HG03135 (cell line): ENCODE measurements around the gene TGFB1.
"Not testable (repeated sequence)": the region's sequence is repeated elsewhere in the genome, so short reads cannot be mapped to it uniquely, and the experiment has no call there.

Source experiments
- ATAC-seq: cut with Tn5 transposase; IDR thresholded peaks from one replicate; pipeline ENCODE4 v1.9.1; 2021; ENCODE audit warnings: mild to moderate bottlenecking, moderate library complexity; ENCODE audit not compliant: unreplicated experiment

TGFB1 gene

DNA sequence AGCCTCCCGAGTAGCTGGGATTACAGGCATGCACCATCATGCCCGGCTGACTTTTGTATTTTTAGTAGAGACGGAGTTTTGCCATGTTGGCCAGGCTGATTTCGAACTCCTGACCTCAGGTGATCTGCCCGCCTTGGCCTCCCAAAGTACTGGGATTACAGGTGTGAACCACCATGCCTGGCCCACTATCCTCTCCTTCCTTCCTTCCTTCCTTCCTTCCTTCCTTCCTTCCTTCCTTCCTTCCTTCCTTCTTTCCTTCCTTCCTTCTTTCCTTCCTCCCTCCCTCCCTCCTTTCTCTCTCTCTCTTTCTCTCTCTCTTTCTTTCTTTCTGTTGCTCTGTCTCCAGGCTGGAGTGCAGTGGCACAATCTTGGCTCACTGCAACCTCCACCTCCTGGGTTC lies 17.4 kb upstream of the TGFB1 start:
- not testable (repeated sequence) for ATAC-seq

DNA sequence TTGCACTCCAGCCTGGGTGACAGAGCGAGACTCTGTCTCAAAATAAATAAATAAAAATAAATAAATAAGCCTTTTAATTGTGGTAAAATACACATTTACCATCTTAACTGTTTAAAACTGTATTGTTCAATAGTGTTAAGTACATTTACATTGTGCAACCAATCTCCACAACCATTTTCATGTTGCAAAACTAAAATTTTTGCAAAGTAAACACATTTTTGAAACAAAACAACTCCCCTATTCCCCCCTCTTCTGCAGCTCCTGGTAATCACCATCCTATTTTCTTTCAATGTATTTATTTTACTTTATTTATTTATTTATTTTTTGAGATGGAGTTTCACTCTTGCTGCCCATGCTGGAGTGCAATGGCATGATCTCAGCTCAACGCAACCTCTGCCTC lies 16.0 kb upstream of the TGFB1 start:
- no peak for ATAC-seq

DNA sequence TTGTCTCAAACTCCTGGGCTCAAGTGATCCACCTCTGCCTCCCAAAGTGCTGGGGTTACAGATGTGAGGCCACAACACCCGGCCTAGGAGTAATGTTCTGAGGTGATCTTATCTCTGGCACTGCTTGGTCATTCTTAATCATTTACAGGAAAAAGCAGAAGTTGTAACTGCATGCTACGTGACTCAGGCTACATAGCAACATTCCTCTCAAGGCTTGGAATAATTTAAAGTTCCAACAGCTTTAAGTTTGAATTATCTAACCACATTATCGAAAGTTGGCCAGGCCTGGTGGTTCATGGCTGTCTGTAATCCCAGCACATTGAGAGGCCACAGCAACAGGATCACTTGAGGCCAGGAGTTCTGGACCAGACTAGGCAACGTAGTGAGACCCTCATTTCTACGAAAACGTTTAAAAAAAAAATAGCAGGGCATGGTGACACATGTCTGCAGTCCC lies 14.2 kb upstream of the TGFB1 start:
- ATAC-seq: no peak

DNA sequence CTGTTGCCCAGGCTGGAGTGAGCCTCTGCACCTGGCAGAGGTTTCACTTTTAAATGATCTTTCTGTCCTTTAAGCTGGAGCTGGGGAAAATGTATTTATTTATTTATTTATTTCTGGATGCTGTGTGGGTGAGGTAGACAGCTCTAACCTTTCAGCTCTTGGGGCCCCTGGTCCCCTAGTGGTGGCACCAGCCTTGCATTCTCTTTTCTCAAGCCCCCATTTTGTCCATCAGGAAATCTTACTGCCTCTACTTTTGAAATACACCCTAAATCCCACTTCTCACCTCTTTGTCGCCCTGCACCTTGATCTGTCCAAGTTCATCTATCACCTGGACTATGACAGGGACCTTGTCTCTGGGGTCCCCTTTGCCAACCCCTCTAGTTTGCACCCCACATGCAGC lies 12.4 kb upstream of the TGFB1 start:
- no peak for ATAC-seq

DNA sequence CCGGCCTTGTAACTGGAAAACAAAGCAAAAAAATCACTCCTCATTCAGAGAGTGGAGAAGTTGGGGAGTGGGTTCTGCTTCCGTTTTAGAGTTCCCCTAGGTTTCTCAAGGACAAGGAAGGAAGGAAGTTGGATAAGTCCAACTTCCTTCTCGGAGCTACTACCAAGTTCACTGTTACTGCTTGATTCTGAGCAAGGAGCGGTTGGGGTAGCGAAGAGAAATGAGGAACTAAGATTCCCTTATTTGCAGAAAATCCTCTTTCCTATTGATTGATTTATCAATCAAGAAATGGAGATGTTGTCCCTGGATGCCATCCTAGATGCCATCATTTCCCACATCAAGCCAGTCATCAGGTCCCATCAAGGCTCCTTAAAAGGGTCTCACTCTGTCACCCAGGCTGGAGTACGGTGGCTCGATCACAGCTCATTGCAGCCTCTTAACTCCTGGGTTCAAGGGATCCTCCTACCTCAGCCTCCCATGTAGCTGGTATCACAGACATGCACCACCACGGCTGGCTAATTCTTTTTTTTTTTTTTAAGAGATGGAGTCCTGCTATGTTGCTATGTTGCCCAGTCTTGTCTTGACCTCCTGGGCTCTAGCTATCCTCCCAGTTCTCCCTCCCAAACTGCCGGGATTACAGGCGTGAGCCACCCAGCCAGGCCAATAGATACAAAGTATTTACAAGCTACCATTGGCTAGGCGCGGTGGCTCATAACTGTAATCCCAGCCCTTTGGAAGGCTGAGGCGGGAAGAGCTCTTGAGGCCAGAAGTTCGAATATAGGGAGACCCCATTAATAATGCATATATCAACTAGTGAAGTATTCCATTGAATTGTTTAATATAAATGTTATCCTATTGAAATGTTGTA lies 11.0 kb upstream of the TGFB1 start:
- ATAC-seq: no peak

DNA sequence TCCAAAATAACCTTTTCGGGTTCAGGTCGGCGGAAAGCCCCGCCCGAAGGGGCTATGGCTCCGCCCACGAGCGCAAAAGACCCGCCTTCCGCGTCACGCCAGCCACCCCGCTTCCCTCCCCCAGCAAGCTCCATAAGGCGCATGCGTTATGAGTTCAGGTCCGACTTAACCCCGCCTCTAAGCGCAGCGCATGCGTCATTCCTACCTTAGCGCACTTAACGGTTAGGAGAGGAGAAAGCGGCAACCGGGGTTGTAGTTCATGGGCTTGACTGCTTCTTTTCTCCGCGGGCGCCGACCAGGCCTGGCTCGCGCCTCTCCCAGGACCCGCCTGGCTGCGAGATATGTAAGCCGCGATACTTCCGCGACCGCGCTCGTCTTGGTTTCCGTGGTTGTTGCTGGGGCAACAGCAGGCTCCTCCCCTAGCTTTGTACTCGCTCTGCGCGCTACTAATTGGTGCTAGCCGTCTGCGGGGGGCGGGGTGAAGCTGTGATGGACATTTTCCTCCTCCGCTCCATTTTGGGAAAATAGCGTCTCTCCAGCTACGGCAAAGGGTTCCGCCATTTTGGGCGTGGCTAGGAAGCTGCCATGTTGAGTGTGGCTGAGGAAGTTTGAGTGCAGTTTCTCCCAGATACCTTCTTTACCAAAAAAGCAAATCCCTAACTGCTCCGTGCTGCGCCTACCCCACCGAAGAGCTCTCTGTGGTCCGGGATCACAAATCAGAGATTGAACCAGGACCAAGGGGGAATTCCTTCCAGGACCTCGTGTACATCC lies 10.2 kb upstream of the TGFB1 start, which contains the start of gene B9D2:
Gene B9D2, minus strand, starts transcription at position 397 of the 771 bp plus-strand sequence. CDS start 630 bp downstream, outside the sequence.
- peak; percentile 82 for ATAC-seq

DNA sequence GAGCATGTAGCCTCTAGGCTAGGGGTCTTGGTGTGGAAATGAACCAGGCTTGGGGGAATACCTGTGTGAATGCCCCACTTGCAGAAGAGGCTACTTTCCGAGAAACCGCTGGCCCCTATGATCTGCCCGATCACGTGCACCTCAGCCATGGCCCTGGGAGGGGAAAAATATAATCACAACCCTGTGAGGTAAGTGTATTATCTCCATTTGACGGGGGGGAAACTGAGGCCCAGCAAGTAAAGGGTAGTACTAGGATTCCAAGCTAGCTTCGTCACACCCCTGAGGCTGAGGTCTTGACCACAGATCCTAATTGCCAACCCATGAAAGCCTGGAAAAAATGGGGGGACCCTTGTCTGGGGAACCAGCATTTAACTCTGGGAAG lies 9.6 kb upstream of the TGFB1 start:
- no peak for ATAC-seq

DNA sequence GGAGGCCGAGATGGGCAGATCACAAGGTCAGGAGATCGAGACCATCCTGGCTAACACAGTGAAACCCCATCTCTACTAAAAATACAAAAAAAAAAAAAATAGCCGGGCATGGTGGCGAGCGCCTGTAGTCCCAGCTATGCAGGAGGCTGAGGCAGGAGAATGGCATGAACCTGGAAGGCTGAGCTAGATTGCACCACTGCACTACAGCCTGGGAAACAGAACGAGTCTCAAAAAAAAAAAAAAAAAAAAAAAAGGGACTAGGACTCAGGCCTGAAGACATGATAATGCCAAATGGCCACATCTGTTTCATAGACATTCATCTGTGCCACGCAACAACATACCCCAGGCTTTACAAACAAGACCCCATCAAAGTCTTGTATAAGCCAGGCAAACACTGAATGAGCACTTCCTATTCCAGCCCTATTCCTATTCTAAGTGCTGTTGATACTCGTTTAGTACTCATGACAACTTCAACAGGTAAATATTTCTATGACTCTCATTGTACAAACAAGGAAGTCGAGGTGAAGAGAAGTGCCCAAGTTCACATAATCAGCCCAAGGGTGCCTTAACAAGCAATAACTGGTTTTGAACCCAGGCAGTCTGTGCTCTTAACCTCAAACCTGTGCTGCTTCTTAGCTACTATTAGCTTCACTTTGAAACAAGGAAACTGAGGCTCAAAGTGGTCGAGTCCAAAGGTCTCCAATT lies 8.6 kb upstream of the TGFB1 start:
- no peak for ATAC-seq

DNA sequence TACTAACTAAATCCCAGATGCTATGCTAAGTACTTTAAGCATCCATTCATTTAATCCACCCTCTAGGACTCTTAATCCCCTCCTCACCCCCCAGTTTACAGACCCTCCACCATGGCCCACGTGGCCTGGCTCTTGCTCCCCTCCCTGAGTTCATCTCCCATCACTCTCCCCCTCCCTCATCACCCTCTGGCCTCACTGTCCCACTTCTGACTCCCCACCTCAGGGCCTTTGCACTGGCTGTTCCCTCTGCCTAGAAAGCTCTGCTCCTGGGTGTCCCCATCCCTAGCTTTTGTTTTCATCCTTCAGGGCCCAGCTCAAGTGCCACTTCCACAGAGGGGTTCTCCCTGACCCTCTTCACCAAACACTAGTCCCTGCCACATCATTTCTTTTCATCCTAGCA lies 6.0 kb upstream of the TGFB1 start:
- ATAC-seq: no peak

DNA sequence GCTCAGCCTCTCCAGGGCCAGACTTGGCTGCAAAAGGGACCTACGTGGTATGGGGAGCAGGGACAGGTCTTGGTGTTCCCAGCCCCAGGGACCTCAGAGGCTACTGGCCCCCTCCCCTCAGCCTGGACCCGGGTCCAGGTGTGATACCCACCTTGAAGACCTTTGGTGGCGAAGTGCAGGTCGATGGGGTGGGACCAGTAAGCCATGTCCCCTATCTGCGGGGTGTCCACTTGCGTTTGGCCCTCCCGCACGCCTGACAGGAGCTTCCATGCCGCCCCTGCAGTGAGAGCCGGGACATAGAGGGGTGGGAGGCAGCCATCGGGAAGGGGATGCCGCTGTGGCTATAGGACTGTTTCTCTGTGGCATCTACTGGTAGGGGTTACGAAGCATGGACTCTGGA lies 4.0 kb upstream of the TGFB1 start:
- ATAC-seq: no peak

DNA sequence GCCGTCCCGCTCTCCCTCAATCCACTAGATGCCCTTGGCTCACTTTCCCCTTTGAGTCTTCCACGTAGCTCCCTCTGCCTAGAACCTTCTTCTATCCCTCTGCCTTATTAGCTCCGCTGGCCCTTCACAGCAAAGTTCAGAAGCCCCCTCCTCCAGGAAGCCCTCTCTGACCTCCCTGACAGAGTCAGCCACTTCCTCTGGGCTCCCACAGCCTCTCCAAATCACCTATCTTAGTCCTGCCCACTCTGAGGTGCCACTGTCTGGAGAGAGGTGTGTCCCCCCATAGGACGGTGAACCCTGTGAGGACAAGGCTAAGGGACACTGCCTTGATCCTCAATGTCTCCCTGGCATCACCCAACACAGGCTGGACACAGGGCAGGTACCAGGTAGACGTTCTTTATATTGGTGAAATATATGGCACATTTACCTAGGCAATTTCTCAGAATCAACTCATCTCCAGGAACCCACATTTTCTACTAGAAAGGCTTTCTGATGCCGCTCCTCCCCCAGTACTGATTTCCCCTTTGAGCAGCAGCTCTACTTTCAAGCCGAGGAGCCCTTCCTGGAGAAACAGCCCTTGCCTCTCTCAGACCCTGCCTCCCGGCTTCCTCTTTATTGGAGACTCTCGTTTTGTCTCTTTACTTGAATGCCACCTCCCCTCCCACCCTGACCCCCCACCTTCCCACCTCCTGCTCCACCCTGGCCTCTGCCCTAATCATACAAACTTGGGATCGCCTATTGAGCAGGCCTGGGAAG lies 3.4 kb upstream of the TGFB1 start:
- no peak for ATAC-seq

DNA sequence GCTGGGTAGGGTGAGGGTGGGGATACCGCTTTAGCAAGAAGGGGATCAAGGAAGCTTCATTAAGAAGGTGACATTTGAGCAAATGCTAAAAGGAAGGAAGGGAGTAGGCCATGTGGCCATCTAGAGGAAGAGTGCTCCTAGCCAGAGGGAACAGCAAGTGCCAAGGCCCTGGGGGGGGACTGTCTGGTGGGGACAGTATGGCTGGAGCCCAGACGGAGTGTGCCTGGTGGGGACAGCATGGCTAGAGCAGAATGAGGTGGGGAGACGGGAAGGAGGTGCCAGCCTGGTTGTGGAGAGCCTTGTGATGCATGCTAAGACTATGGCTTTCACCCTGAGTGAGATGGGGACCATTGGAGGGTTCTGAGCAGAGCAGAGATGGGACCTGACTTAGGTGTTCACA lies 2.1 kb upstream of the TGFB1 start:
- ATAC-seq: no peak

DNA sequence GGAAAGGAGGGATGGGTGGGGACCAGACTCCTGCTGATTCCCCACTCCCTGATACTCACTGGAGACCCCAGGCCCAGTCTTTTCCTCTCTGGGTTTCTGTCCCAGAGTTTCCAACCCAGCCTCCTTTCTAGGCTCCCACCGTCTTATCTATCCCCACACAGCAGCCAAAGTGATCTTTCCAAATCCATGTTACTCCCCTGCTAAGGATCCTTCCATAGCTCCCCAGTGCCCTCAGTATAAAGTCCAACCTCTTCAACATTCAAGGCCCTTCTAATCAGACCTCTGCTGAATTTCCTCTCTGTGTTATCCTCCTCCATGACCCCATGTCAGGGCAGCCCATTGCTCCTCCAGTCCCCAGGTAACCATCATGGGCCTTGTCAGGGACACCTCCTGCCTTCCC lies 1.3 kb upstream of the TGFB1 start:
- ATAC-seq: no peak

DNA sequence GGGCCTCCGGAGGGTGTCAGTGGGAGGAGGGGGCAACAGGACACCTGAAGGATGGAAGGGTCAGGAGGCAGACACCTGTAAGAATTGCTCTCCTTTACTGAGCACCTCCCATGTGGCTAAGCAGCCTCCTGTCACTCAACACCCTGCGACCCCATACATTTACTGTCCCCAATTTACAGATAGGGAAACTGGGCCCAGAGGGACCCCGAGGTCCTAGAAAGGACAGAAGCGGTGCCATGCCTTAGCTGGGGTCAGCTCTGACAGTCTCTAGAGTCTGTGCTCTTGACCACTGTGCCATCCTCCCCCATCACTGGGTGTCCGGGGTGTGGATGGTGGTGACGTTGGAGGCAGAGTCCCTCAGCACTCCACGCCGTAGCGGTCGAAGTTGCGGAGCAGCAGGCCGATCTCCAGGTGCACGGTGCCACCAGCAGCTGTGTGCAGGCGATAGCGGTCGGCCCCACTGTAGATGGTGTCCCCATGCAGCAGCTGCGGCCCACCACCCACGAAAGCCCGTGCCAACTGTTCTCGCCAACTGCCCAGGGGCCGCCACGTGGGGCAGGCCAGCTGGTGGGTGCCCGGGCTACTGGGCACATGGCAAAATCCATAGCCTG lies 726 bp upstream of the TGFB1 start:
- ATAC-seq: no peak

DNA sequence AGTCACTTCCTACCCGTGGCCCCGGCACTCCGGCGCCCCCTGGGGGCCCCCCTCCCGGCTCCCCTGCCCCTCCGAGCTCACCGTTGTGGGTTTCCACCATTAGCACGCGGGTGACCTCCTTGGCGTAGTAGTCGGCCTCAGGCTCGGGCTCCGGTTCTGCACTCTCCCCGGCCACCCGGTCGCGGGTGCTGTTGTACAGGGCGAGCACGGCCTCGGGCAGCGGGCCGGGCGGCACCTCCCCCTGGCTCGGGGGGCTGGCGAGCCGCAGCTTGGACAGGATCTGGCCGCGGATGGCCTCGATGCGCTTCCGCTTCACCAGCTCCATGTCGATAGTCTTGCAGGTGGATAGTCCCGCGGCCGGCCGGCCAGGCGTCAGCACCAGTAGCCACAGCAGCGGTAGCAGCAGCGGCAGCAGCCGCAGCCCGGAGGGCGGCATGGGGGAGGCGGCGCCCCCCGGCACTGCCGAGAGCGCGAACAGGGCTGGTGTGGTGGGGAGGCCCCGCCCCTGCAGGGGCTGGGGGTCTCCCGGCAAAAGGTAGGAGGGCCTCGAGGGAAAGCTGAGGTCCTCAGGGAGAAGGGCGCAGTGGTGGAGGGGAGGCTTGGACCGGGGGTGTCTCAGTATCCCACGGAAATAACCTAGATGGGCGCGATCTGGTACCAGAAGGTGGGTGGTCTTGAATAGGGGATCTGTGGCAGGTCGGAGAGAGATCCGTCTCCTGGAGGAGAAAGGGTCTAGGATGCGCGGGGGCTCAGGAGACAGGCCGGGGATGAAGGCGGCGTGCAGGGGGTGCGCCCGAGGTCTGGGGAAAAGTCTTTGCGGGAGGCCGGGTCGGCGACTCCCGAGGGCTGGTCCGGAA lies 885 bp downstream of the TGFB1 start:
- no peak for ATAC-seq

DNA sequence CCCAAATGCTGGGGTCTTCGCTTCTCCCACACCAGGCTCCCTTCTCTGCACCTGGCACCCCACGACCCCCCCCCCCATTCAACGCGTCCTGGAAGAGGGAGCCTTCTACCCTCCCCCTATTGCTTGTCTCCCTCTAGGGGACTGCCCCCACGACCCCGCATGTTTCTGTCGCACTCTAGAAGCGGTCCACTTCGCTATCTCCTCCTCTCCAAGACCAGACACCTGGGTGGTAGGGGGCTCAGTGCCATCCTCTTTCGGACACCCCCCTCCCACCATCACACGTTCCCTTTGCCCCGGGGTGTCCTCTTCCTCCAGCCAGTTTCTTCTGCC lies 1.5 kb downstream of the TGFB1 start:
- ATAC-seq: no peak

DNA sequence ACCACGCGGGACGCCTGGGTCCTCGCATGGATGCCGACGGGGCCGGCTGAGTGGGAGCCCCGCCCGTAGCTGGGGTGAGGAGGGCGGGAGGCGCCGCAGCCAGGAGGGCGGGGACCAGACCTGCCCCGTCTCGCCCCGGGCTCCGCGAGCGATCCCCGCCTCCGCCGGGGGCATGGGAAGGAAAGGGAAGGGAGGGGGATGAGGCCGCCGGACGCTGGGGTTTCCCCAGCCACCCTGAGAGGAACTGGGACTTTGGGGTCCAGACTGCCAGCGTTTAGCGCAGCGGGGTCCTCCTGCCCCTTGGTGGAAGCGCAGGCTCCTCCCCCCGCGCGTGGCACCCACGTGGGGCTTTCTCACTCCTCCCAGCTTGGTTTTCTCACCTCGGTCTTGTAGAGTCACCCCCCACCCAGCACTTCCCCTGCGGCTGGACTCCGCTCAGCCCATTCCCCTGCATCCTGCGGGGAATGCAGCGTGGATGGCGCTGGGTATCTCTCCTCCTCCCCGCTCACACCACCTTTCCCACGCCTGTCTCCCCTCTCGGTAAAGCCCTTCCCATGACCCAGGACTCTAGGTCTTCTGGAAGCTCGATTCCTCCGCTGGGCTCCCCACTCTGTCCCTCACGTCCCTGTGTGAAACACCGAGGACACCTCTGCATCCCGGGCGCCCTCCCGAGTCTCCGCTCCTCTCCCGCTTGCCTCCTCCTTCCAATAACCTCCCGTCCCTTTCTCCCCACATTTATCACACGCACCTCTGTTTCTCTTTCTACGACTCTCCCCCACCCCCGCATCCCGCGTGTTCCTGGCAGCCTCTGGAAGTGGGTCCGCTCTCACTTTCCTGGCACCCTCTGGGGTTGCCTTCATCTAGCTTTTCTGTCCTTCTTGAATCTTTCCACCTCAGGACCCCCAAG lies 2.1 kb downstream of the TGFB1 start:
- no peak for ATAC-seq

DNA sequence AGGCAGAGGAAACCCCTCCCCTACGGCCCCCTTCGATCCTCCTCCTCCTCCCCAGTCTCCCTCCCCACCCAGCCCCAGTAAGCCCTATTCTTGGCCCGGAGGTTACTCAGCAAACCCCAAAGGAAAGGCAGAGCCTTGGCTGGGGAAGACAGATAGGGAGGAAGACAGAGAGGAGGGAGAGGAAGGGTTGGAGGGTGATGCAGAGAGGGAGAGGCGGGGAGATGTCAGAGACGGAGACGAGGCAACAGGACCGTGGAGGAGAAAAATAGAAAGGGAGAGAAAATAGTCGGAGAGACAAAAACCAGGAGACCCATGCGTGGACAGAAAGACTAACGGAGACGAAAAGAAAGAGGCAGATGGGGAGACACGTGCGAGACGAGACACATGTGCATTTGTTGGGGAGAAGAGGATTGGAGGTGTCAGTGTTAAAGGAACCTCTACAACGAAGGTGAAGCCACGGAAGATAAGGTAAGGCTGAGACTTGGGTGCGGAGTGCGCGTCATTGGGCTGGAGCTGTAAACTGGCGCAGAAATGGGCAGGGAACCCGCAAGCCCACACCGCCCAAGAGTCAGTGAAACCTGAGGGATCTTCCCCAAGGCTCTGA lies 2.9 kb downstream of the TGFB1 start:
- no peak for ATAC-seq
